Stimulated activated CD4-positive, alpha-beta T cell treated with anti-CD3 and anti-CD28 coated beads, Interleukin-4, amount 100 ng/mL, for 1 hour (primary cell): ENCODE results near the gene SYNDIG1.

Experiments used
- DNase-seq: peaks from one replicate; pipeline ENCODE4 v3.0.0-alpha.2; 2020

SYNDIG1 gene

DNA sequence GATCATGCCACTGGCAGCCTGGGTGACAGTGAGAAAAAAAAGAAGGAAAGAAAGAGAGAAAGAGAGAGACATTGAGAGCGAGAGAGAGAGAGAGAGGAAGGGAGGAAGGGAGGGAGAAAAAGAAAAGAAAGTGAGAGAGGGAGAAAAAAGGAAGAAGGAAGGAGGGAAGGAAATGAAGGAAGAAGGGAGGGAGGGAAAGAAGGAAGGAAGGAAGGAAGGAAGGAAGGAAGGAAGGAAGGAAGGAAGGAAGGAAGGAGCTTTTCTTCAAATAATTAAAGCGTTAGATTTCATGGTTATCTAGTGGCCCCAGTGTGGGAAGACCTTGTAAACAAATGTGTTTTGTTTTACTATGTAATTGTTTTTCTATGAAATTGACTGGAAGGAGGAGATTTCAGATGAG lies 170.8 kb downstream of the SYNDIG1 start:
- no peak for DNase-seq

DNA sequence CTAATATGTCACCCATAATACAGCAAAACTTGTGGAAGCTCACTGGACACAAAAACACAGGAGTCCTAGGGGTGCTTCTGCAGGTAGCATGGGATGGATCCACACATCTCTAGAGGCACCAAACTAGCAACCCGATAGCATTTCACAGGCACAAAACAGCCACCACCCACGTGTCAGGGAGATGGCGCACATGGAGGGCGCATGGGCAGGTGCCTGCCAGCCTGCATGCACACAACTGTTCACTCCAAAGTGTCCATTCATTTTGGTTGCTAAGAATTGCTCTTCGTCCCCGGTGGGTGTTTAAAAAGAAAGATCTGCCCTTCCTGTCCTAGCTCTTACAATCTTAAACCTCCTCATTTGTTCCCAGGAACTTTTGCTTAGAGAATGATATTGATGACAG lies 171.3 kb downstream of the SYNDIG1 start:
- no peak for DNase-seq

DNA sequence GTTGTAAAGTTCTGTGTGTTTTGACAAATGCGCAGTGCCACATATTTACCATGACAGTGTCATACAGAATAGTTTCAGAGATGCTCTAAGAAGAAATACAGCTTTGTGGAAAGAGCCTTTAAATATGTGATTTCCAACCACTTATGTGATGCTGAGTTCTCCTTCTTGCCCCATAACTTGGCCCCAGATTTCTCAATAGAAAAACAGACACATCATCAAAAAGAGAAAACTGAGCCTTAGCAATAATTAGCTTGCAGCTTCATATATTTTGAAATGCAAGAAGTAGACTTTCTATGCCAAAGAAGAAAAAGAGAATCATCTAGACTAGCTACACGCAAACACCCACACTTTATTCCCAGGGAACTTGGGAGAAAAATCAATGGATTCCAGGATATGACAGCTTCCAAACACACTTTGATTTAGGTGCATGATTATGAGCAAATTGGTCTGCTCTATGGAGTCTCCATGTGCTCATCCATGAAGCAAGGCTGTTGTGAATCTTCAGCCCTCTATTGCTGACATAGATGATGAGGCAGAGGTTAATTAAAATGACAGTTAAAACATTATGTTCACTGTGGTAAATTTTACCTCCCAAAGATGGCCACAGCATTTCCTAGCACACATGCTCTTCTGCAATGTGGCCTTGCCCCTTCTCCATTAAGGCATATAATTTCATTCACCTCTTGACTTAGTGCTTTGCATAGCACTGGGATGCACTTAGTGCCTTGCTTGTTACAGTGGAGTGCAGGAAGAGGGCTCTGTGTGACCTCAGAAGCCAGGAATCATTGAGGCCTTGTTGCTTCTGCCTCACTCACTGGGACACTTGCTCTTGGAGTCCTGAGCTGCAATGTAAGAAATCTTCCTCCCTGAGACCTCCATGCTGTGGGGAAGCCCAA lies 174.6 kb downstream of the SYNDIG1 start:
- no peak for DNase-seq

DNA sequence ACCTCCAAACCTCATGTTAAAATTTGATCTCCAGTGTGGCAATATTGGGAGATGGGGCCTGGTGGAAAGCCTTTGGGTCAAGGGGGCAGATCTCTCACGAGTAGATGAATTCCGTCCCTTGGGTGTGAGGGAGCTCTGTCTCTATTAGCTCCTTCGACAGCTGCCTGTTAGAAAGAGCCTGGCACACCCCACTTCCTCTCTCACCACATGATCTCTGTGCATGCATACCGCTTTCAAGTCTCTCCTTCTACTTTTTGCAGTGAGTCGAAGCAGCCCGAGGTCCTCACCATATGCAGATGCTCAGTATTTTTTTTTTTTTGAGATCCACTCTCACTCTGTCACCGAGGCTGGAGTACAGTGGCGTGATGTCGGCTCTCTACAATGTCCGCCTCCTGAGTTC lies 176.9 kb downstream of the SYNDIG1 start:
- no peak for DNase-seq

DNA sequence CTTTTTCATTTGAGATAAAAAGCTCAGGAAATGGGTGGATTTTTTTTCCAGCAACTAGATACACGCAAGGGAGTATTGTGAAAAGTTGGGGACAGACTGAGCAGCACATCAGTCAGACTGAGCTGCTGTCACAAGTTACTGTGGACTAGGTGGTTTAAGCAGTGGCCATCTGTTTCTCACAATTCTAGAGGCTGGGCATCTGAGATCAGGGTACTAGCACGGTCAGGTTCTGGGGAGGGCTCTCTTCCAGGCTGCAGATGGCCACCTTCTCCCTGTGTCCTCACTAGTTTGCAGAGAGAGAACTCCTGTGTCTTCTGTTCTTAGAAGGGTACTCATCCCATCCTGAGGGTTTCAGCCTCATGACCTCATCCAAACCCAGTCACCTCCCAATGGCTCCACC lies 178.3 kb downstream of the SYNDIG1 start:
- DNase-seq = no peak

DNA sequence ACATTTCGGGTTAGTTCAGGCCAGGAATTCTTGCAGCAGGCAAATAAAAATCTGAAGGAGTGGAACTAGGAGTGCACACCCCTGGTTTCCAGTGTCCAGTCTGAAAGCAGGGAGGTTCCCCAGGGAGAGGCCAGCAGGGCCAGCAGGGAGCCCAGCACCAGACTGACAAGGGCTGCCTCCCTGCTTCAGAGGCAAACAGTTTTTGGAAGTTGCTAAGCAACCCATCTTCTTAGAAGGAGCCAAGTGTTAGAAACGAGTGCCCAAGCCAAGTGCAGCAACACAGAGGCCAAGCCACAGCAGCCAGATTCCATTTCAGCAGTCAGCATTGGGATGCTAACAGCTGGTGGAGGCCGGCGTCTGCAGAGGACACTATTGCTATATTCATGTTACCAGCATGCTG lies 179.1 kb downstream of the SYNDIG1 start:
- DNase-seq = no peak

DNA sequence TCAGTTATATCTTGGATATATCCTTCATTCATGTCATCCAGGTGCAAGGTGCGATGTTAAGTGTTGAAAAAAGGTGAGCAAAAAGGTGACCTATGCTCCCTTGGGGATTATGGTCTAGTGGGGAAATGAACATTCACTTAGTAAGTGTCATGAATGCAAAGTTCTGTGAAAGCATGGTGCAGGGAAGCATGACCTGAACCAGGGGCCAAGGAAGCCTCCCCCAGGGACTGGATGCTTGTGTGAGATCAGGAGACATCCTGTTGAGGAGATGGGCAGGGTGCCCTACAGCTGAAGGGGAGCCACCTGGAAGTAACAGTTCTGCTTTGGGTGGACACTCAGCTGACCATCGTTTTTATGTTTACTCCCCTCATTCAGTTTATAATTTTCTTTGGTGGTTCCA lies 179.5 kb downstream of the SYNDIG1 start:
- no peak for DNase-seq

DNA sequence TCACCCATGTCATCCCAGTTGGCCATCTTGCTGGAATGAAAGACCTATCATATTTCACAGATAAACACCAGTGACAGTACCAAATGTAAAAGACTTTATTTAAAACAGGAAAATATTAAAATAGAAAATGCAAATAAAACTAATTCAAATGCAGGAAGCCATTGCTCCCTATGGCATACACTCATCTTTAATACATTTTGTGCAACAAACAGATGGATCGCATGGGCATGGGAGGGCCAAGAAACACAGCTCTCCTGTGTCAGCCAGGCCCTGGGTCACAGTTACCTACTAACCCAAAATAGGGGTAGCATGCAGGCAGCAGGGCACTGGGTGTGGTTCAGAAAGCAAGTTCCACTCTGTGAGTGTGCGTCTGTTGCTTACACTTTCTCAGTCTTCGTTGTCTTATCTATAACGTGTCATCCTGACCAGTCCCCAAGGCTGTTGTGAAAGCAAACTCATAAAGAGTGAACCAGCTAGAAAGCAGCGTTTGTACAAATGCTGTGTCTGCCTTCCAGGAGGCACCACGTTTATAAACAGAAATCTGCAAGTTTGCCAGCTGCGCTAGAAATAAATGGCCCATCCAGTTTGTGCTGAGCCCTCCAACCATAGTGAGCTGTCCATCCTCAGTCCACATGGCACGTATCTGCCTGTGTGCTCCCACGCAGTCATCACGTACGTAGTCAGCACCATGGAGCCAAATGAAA lies 180.5 kb downstream of the SYNDIG1 start:
- no peak for DNase-seq

DNA sequence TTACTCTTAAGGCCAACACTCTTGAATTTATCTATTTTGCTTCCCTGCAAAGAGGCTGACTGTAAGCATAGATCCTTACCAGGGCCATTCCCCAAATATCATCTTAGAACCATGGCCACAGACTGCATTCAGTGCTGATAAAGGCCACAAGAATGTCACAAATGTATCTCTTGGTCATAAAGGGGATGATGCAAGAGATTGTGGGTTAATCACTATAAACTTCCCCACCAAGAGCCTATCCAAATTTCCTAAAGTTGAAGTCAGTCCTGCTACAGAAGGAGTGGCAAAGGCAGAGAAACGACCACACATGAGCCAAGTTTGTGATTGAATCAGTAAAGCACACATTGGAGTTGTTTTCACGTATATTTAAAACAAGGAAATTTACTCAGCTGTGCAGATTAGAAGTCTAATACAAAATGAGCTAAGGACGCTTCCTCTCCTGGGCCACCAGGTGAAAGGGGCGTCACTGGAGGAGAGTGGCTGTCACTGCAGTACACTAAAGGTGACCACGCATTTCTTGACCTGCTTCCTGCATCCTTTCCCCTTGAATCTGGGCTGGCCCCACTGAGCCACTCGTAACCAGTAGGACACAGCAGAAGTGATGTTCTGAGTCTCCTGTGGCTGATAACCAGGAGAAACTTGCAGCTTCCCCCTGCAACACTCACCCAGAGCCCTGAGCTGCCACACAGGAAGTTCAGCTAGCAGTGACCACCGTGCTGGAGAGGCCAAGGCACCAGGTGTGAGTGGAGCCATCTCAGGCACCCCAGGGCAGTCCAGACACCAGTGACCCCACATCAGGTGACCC lies 181.9 kb downstream of the SYNDIG1 start:
- no peak for DNase-seq

DNA sequence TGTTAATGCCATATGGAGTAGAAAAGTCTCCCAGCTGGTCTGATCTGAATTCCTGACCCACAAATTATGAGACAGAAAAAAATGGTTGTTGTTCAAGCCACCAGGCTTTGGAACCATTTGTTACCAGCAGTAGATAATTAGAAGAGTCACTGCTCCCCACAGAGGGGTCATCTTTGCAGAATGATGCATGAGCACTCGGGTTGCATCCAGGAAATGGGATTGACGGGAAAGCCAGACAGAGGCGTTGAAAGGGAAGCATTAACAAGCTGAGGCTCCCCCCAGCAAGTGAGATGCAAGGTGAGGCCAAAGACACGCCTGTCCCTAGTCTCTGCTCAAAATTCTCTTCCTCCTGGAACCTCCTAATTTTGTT lies 182.5 kb downstream of the SYNDIG1 start:
- no peak for DNase-seq

DNA sequence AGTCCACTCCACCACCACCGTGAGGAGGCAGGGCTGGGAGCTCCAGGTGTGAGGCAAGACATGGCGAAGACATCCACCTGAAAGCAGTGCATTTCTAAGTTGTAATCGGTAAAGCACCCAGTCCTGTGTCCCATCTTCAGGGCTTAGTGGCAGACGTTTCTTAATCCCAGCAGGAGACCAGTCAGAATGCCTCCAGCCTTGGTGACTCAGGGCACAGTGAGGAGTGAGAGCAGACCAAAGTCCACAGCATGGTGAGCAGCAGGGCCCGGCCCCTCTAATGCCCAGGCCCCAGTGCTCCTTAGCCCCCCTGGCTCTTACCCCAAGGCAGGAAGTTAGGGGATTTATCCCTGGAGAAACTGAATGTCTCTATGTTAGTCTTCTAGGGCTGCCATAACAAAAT lies 183.9 kb downstream of the SYNDIG1 start:
- DNase-seq = no peak

DNA sequence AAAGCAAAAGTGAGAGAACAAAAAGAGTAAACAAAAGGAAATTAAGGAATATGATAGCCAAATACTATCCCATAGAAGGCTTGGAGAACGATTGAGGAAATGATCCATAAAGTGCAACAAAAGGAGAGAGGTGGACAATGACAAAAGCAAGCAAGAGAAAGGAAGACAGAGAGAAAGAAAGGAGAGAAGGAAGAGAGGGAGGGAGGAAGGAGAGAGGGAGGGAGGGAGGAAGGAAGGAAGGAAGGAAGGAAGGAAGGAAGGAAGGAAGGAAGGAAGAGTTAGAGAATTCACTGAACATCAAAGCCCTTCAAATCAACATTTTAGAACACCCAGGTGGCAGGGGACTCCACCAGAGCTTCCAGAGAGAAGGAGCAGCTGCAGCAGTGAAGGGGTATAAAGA lies 185.0 kb downstream of the SYNDIG1 start:
- DNase-seq = no peak

DNA sequence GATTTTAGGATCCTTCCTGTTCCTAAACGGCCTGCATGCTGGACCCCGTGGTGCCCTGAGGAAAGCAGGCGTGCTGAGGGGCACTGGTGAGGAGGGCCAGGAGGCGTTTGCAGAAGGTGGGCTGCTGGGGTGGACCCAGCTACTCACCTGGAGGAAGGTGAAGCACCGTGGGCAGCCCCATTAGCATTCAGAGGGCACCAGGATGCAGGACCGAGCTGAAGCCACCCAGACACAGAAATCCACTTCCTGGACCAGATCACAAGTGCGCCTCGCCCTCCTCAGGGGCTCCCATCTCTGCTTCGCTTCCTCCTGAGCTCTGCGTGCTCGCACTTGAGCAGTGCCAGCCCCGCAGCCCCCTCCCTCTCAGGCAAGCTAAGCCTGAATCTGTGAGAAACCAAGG lies 187.0 kb downstream of the SYNDIG1 start:
- no peak for DNase-seq

DNA sequence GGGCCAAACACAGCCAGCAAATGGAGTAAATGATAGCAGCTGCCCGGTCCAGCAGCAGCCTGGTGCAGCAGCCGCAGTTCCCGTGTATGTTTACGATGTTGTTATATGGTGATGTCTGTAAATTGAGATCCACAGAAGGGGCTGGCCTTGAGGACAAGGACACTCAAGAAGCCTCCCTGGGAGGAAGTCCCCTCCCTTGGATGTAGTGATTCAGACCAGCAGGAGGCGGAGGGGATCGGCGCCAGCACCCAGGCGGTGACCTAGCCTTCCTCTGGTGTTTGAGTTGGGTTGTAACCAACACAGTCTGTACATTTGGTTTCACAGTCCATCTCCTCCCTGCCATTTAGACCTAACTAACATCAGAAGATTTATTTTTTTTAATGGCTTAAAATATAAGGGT lies 187.8 kb downstream of the SYNDIG1 start:
- no peak for DNase-seq

DNA sequence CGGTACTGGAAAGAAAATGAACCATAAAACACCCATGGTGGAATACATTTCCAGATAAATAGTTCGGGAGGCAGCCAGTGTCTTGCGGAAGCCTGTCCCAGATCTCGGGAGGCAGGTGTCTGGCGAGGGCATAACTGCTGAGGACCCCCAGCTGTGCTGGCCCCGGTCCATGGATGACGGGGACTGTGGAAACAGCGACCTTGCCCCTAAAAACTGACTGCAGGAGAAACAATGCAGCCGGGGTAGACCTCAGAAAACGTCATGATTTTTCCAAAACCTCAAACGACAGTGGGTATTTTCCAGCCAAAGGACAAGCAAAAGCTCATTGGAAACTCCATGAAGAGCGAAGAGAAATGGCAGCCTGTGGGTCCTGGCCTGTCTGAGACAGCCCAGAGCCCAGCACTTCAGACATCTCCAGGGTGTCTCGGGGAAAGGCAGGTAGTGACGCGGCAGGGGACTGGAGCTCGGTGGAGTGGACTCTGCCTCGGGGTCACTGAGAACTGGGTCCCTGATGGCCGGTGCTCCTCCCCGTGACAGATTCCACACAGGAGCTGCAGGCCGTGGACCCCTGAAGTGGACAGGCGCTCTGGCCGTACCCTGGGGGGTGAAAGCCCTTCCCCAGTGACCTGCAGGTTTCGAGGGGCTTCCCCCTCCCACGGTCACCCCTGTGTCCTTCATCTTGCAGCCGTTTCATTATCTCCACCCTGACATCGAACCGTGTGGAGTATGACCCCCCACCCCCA lies 188.6 kb downstream of the SYNDIG1 start:
- DNase-seq = no peak

DNA sequence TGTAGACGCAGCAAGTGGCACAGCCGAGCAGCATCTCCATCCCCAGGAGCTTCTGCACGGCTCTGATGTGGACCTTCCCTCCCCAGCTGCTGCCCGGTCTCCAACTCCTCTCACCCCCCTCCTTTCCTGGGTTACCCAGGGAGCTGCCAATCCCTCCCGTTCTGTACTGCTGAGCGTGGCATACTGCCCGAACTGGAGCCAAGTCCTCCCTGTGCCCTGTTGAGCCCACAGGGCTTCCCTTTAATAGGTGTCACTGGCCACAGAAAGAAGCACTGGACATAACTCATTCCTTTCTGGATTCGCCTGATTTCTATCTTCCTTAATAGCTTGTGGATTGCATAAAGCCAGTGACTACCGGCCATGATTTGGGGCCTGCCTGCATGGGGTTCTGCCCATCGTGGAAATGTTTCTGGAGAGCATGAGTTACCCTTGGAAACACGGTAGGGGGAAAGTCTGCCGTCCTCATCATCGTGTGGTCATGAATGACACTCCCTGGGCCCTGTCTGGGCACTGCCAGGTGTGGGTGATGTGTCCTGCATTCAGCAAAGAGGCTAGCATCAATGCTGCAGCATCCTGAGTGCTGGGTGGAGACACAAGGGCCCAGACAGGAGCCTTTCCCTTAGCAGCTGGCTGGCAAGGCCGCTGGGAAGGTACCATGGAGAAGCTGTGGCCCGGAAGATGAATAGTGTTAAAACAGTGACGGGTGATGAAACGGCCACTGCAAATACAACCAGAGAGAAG lies 189.7 kb downstream of the SYNDIG1 start:
- DNase-seq = no peak

DNA sequence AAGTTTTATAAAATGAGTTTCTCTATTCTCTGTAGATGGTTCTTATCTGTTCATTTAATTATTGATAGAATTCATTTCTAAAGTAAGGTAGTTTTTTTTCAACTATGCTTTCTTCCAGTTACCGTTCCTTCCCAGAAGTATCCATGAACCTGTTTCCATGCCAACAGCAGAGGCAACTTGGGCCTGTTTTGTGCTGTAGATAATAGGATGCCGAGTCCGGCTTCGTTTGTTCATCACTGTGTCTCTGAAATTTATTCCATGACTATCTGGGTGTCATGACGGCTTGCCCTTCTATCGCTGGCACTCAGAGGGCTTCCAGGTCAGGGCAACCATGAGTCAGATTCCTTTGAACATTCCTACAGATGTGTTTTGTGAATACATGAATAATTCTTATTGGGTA lies 190.4 kb downstream of the SYNDIG1 start:
- no peak for DNase-seq

DNA sequence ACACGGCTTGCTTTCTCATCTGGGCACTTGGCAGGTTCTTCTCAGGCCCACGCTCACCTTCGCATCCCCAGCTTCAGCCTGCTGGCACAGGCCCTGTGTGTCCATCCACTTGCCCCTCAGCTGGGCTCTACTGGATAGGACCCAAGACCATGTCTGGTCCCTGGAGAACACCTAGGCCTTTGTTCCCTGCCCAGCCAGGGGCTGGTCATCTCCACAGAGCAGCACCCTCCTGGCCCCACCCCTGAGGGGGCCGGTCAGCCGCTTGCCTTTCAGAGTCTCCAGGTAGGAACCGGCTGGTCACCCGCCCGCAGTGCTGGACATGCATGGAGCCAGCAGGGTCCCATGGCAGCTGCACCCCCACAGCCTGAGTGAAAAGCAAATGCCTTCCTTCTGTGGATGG lies 191.2 kb downstream of the SYNDIG1 start:
- no peak for DNase-seq

DNA sequence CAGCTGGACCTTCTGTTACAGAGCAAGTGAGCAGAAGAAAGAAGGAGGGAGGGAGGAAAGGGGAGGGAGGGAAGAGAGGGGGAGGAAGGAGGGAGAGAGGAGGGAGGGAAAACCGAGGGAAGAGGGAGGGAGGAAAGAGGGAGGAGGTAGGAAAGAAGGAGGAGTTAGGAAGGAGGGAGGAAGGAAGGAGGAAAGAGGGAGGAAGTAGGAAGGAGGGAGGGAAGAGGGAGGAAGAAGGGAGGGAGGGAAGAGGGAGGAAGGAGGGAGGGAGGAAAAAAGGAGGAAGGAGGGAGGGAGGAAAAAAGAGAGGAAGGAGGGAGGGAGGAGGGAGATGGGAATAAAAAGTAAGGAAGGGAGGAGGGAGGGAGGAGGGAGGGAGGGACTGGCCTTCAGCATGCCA lies 191.8 kb downstream of the SYNDIG1 start:
- DNase-seq = no peak

DNA sequence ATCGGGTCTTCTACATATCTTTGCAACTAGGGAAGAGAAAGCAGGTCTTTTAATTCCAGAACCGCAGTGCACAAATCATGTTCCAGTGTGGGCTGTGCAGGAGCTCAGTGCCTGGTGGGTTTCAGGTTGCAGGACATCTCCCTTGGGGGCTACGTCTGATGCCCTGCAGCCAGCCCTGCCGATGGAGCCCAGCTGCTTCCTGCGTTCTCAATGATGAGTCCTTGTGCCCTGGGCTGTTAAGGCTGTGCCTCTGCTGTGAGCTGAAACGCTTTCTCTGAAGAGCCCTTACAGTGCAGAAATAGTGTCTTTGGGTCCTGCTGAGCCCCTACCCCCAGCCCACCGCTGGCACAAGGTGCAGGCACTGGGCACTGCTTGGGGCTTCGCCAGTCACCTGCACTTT lies 192.9 kb downstream of the SYNDIG1 start:
- DNase-seq = no peak

DNA sequence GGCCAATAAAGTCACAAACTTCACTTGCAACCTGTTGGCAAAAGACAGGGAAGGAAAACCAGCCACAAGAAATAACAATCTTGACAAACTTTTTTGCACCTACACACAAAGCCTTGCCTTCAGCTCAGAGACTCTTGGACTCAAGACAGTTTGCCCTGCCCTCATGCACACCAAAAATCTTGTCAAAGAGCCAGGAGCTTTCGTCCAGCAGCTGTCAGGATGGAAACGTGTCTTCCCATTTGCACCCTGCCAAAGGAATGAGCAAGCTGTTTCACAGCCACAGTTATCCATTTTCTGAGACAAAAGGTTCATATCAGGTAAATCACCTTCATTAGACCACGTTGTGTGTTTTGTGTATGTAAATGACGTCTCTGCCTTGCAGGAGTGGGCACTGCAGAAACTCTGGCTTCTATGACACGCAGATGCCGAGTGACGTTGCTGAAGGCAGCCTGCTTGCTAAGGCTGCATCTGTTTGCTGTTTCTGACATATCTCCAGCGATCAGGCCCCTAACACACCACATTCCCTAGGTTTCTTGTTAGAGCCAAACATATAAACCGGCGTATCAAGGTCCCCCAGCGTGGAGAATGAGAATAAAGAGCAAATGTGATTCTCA lies 193.4 kb downstream of the SYNDIG1 start:
- DNase-seq = no peak

DNA sequence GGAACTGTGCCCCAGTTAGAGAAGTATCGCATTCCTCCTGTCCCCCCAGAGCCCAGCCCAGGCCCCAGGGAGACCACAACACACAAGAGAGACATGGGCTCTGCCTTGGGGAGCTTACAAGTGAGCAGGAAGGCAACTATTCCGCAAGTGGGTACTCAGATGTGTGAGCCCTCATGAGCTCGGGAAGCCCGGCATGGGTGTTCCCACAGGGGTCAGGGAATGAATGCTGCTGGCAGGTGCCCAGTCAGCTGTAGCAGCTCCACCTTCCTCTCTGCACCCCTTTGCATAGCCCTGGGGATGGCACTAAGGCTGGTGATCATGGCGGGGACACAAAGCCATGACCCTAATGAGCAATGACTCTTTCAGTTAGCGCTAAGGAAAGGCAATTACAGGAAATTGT lies 194.1 kb downstream of the SYNDIG1 start:
- no peak for DNase-seq
